Left kidney (tissue), 2 donors: ENCODE measurements around the gene AZU1. TPM values are rescaled to one million over a fixed set of nuclear protein-coding genes. Genes with fewer than 3 reads are reported as not detected.
A peak's percentile ranks its signal among the peaks of the same experiment; 100 is the strongest.

ENCODE experiments used
- DNase-seq: peaks from one replicate; pipeline ENCODE4 v3.0.0-alpha.2; 2013
- polyA plus RNA-seq: library from polyadenylated mRNA; unstranded; fragments of 120-200 nt; gene quantifications from one replicate; pipeline ENCODE4 v1.2.1, GENCODE V29; 2013; ENCODE audit not compliant: insufficient read length

The AZU1 gene
- polyA plus RNA-seq, 1 donor: 0.81 TPM

DNA sequence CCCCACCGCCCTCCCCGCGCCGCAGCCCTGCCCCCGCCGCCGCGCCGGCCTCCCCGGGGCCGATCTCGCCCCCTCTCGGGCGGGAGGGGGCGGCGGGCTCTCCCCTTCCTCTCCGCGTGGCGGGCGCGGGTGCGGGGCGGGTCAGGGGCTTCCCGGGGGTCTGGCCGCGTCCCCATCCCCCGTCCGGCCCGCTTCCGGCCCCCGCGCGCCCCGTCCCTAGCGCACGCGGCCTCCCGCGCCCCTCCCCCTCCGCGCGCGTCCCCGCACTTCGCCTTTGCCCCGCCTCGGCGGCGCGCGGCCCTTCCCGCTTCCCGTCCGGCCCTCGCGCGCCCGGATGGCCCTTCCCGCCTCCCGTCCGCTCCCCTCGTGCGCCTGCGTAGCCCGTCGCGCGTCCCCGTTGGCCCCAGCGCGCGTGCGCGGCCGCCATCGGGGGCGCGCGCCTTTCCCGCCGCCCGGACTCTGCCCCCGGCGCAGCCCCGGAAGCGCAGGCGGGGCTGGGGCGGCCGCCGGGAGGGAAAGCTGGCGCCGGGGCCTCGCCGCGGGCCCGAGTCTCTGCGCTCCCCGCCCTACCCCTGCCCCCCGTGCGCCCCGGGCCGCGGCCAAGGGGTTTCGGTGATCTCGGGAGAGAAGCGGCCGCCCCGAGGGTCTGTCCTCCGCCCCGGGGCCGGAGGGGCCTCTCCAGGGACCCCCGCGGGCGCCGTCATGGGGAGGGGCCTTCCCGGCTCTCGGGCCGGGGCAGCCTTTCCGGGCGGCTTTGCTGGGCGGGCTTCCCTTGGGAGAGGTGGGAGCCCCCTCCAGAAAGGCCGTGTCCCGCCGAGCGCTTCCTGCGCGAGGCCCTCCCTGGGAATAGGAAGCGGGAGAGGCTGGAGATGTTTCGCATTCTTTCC, 29.9 kb upstream of the AZU1 start:
- peak; percentile 83 for DNase-seq

DNA sequence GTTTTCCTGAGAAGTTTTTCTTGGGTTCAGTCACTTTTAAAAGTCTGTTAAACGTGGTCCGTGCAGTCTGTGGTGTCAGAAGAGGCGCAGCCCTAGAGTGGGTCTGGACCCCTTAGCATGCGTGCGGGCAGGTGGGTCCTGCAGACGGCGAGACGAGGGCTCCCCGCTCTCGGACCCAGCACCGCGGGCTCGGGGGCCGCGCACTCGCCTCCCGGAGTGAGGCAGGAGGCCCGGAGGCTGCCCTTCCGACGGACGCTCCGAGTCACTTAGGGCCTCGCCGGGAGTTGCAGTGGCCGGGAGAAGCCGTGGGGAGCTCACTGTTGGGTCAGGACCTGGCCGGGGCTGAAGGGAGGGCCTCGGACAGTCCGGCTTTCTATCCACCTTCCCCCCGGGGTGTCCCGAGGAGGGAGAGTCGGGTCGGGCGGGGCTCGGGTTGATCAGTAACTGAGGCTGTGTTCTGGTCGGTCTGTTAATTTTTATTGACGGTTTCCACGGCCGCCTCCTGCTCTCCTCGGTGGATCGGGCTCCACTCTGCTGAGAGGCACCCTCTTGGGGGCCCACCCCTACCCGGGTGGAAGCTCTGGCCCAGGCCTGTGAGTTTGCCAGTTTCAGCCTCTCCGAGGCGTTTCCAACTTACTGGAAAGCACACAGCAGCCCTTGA, 29.1 kb upstream of the AZU1 start:
- no peak for DNase-seq

DNA sequence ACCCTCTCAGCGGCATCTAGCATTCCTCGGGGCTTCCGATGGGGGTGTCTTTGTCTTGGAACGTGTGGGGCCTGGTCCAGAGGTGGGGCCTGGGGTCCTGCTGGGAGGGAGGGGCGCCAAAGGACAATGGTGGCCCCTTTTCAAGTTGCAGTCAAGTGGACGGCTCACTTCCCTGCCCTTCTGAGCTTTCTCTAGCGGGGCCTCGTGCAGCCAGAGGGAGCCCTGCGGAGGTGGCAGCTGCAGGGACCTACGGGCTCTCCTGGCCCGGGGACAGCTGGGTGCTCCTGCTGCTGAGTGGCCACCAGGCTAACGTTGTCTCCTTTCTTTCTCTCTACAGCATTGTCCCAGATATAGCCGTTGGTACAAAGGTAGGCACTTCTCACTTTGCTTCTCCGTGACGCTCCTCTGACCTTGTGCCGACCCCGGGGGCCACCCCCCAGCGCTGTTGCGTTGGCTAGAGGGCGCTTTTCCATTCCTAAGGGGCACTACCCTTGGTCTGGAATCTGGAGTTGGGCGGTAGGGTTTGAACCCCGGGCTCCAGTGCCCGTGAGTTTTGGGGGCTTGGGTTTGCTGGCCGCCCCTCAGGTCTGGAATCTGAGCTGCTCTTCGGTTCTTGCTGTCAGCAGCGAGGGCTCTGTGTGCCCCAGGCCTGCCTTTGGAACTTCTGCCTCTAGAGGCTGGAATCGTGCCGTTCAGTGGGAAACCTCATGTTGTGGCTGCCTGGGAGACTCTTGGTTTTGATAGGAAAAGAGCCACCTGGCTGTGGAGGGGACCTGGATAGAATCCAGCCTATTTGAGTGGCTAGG, 28.4 kb upstream of the AZU1 start:
- DNase-seq: no peak

DNA sequence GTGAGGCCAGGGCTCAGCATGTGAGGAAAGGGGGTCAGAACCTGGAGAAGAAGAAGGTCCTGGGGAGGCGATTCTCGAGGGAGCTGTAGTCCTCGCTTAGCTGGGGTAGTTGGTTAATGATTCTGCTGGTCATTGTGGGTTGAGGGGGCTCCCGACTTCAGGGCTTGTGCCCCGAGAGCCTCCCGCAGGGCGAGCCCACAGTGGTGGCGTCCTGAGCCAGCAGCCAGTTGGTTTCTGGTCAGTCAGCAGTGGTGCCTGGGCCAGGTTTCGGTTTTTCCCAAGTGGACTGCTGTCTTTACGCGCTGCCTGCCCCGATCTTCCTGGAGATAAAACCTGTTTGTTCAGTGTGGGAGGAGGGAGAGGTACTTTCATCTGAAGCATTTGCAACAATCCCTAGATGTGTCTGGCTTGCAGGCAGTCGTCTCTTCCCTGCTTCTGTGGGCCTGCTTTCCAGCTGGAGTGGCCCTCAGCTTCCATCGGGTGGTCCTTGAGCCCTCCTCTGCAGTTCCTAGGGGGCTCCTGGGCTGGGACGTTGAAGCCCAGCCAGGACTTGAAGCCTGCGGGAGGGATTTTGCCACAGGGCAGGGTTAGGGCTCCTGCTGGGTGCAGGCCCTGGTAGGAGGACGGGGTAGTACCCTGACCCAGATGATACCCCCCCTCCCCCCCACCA, 27.1 kb upstream of the AZU1 start:
- DNase-seq: no peak

DNA sequence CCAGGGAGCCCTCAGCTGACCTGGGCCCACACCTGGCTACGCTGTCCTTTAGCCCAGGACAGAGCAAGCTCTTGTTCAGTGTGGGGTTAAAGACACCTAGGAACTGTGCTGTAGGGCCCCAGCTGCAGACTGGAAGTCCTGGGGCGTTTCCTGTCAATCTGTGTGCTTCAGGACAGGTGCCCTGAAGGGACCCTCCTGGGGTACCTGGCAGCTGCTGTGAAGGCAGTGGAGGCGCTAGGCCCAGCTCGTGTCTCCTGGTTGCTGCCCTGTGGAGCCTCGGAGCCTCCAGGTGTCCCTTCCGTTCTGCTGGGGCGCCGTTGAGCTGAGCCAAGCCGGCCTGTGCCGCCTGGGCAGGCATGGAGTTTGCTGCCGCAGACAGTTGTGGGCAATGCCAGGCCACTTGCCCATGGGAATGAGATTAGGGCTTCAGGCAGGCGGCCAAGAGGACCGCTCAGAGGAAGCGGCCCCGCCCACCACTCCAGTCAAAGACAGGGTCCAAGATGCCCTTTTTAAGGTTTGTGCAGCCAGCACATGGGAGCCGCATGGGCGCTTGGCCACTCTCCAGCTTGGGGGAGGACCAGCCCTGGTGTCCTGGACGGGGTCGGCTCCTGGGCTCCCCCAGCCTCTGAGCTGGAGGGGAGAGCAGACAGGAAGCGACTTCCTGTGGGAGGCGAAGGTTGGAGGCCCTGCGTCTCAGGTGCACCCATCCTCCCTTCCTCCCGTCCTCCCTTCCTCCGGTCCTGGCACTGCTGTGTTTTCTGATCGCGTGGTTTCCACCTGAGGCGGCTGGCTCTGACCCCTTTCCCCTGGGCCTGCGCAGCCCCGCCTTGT, 26.4 kb upstream of the AZU1 start:
- no peak for DNase-seq

DNA sequence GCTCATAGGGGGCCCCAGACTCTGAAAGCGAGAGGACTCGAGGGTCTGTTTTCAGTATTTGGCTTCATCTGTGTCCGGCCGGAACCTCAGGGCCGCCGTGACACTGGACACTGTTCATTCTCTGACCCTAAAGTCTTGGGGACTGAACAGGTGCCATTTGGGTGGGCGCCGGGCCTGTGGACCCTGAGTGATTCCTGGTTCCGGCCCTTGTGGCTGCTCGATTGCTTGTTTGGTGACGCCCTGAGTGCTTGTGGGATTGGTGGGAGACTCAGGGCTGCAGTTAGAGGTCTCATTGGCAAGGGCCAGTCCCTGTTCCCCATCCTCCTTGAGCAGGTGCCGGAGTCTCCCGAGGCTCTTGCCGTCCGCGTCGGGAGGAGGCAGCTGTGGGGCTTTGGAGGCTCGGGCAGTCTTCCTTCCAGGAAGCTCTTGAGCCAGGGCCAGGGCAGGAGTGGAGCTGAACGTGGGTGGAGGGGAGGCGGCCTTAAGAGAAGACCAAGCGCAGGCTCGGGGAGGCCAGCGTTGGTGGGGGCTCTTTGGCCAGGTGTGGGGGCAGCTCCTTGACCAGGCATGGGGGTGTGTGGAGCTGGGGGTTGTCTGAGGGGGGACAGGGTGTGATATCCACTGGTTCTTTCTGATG, 25.7 kb upstream of the AZU1 start:
- no peak for DNase-seq

DNA sequence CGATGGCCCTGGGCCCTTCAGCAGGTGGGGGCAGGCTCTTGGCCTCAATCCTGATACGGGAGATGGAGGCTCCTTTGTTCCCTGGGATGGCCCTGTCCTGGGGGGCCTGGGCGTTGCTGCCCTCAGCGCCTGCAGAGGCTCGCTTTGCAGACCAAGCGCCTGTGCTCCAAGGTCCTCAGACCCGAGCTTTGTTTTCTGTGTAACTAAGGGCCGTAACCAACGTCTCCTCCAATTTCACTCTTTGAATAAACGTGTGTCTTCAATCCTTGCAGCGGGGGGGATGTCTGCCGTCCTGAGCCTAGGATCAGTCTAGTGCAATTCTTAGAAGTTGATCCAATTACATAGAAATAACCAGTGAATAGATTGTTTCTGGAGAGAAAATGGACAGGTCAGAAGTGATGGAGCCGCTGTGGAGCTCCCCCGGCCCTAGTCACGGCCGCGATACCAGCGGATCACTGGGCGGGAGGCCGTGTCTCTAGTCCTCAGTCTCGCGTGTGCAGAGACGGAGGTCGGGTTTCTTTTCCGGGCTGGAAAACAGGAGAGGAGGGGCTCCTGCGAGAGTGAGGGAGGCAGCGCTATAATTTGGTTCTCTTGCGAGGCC, 25.0 kb upstream of the AZU1 start:
- no peak for DNase-seq

DNA sequence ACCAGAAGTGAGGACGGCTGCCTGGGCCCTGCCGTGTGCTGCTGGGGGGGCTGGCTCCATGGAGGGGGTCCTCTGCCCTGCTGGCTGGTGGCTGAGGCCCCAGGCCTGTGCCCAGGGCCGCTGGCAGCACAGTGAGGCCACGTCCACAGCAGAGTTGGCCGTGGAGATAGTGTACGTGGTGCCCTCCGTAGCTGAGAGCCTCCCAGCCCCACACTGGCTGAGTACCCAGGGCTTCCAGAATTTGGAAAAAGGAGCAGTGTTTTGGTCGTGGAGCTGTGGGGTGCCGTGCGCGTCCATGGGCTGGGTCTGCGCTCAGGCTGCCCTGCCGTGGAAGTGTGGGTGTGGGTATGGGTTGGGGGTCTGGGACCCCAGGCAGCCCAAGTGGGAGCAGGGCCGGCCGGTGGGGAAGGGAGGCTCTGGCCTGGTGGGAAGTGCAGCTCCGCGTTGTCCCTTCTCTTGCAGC, 24.5 kb upstream of the AZU1 start:
- DNase-seq: no peak

DNA sequence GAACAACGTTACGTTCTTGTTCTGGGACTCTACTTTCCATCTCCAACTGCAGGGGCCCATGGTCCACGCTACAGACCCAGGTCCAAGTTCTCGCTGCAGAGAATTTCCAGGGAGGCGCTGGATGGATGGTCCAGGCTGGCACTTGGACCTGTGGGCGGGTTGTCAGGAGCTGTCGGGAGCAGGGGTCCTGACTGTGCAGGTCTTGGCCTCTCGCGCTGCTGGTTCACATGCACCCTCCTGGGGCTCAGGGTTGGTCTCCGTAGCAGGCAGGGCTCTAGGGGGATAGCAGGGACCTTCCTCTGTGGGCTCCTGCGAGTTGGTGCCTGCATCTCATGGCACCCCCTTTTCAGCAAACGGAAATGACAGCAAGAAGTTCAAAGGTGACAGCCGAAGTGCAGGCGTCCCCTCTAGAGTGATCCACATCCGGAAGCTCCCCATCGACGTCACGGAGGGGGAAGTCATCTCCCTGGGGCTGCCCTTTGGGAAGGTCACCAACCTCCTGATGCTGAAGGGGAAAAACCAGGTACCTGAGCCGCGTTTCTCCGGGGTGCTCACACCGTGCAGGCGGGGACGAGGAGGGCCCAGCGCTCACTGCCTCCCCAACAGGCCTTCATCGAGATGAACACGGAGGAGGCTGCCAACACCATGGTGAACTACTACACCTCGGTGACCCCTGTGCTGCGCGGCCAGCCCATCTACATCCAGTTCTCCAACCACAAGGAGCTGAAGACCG, 23.8 kb upstream of the AZU1 start:
- no peak for DNase-seq

DNA sequence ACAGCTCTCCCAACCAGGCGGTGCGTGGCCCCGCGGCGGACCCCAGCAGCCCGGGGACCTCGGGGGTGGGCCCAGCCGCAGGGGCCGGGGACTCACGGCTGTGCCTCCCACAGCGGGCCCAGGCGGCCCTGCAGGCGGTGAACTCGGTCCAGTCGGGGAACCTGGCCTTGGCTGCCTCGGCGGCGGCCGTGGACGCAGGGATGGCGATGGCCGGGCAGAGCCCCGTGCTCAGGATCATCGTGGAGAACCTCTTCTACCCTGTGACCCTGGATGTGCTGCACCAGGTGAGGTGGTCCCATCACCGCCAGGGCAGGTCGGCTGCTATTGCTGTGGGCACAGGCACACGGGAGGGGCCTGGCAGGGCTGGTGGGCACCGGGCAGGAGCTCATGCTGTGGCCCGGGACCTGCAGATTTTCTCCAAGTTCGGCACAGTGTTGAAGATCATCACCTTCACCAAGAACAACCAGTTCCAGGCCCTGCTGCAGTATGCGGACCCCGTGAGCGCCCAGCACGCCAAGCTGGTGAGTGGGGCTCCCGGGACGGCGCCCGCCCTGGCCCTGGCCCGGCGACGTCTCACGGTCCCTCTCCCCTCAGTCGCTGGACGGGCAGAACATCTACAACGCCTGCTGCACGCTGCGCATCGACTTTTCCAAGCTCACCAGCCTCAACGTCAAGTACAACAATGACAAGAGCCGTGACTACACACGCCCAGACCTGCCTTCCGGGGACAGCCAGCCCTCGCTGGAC, 23.0 kb upstream of the AZU1 start:
- no peak for DNase-seq

DNA sequence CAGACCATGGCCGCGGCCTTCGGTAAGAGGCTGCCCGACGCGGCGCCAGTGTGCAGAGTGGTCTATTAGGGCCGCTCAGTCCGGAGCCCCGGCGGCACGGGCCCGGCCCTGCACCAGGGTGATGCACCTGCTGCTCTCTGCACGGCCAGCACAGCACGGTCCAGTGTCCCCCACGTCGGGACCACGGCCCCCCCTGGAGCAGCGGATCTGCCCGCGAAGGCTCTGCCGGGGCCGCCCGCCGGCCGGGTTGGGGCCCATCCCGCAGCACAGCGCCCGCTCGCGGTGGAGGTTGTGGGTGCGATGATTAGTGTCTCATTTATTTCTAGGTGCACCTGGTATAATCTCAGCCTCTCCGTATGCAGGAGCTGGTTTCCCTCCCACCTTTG, 22.5 kb upstream of the AZU1 start:
- DNase-seq: no peak

DNA sequence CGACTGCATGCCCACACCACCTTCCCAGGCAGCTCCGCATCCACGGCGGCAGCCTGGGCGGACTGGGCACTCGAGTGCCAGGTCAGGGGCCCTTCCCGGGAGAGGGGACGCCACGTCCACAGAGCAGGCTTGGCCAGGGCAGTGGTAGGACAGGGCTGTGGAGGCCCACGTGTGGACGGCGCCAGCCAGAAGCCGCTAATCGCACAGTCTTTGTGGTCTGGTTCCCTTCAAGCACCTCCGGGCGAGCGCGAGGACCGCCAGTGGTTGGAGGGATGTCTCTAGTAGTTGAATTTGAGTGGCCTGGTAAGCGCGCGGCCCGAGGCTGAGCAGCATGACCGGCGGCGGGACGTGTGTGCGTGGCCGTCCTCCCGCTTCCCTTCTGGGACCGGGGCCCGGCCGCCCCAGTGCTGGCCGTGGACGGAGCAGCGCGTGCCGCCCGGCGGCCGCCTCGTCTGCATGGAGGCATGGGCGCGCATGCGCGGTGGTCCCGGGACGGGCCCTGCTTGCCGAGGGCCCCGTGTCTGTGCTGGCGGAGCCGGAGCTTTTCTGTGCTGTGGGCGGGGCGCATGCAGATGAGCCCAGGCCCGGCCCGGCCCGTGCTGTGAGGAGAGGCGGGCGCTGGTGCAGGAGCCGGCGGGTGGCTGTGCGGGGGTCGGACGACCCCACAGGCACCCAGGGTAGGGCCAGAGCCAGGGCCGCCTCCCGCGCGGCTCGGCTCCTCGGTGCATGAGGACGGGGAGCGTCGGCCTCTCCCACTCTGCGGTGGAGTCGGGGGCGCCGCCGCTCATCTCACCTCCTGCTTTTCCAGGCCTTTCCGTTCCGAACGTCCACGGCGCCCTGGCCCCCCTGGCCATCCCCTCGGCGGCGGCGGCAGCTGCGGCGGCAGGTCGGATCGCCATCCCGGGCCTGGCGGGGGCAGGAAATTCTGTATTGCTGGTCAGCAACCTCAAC, 21.8 kb upstream of the AZU1 start:
- no peak for DNase-seq

DNA sequence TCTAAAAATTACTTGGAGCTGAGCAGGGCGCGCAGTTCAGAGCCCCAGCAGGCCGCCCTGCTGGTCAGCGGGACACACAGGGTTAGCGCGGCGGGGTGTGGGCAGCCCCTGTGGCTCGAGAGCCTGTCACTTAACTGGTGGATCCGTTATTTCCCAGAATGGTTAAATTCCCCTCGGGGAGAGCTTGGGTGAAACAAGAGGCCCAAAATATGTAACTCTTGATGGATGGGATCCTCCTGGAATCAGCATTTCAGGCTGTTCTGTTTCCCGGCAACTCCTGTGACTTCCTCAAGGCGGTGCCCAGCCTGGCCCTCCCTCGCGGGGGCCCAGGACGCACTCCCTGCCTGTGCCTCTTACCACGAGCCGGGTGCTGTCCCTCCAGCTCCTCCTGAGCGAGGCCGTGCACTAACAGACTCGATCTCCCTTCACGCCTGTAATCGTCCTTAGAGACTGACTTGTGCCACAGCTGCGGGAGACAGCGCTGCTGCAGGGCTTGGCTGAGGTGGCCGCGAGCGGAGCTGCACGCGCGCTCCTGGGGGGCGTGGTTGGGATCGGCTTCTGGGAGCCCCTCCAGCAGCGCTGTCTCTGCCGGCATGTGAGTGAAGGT, 20.7 kb upstream of the AZU1 start:
- DNase-seq: no peak

DNA sequence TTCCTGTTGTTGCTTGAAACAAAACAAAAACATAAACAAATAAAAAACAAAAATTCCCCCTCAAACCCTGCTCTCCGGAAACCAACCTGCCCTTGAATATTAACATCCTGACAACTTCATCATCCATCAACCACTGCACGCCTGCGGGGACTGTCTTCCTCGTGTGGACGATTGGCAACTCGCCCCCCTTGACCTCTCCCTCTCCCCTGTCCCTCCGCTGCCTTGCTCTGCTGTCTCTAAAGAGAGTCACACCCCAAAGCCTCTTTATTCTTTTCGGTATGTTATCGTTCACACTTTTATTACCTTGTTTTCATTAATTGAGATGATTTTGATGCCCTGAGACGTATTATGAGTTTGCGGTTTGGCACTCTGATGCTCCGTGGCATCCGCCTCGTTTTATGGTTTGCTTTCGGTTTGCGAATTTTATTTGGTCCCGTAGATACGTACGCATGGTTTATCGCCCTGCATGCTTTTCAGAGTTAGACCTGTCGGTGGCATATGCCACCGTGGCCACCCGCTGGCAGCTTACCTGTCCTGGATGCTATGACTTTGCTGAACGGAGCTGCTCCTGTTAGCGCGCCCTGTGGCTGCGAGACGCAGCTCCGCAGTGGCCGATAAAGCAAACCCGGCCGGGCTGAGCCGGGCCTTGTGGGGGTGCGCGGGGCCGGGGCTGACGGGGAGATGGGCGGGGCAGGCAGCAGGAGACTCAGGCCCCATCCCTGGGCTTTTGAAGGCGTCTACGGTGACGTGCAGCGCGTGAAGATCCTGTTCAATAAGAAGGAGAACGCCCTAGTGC, 19.8 kb upstream of the AZU1 start:
- no peak for DNase-seq

DNA sequence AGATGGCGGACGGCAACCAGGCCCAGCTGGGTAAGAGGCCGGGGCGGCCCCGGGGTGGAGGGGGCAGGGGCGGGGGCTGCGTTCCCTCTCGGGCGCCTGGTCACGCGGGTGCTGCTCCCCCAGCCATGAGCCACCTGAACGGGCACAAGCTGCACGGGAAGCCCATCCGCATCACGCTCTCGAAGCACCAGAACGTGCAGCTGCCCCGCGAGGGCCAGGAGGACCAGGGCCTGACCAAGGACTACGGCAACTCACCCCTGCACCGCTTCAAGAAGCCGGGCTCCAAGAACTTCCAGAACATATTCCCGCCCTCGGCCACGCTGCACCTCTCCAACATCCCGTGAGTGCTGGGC, 19.2 kb upstream of the AZU1 start:
- no peak for DNase-seq

DNA sequence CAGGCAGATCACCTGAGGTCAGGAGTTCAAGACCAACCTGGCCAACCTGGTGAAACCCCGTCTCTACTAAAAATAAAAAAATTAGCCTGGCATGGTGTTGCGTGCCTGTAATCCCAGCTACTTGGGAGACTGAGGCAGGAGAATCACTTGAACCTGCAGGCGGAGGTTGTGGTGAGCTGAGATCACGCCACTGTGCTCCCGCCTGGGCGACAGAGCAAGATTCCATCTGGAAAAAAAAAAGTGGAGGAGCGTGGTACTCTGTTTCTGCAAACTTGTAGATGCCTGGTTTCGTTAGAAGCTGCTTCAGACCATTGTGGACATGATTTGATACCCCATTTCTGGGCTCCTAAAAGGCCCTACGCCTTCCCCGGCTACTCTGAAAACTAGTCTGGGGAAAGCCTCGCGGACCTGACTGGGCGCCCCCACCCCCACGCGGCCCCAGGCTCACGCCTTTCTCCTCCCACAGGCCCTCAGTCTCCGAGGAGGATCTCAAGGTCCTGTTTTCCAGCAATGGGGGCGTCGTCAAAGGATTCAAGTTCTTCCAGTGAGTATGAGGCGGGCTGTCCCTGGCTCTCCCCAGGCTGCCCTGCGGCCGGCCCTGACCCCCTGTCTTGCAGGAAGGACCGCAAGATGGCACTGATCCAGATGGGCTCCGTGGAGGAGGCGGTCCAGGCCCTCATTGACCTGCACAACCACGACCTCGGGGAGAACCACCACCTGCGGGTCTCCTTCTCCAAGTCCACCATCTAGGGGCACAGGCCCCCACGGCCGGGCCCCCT, 17.4 kb upstream of the AZU1 start:
- no peak for DNase-seq
